NCI-H69 (cell line): Measurements from ENCODE around the gene PYCR2.
"Not testable (repeated sequence)": the region's sequence is repeated elsewhere in the genome, so short reads cannot be mapped to it uniquely, and the experiment has no call there.

ENCODE experiments used
- DNase-seq: peaks from one replicate; lab custom pipeline; 2025; lab: John Stamatoyannopoulos, UW

The PYCR2 gene

GRCh38 chr1:225942574-225942973 is 18.5 kb upstream of the PYCR2 start:
- no peak for DNase-seq

- DNase-seq = no peak
Observed at GRCh38 chr1:225941942-225942222, 17.8 kb upstream of the PYCR2 start.

GRCh38 chr1:225941187-225941941 is 17.3 kb upstream of the PYCR2 start, which contains the start of gene LEFTY2:
Gene LEFTY2 (minus strand): TSS chr1:225941220. CDS start chr1:225941140, 80 bp downstream.
- DNase-seq = no peak

GRCh38 chr1:225940385-225941151 is 16.5 kb upstream of the PYCR2 start:
- DNase-seq = no peak

- not testable (repeated sequence) for DNase-seq
Observed at GRCh38 chr1:225939939-225940310, 15.9 kb upstream of the PYCR2 start.

GRCh38 chr1:225939097-225939938 is 15.3 kb upstream of the PYCR2 start:
- not testable (repeated sequence) for DNase-seq

- DNase-seq = no peak
Observed at GRCh38 chr1:225937048-225937968, 13.3 kb upstream of the PYCR2 start.

GRCh38 chr1:225936523-225936922 is 12.5 kb upstream of the PYCR2 start:
- DNase-seq = no peak

- DNase-seq = not testable (repeated sequence)
Observed at GRCh38 chr1:225936086-225936485, 12.0 kb upstream of the PYCR2 start.

- DNase-seq = no peak
Observed at GRCh38 chr1:225934711-225935110, 10.7 kb upstream of the PYCR2 start.

- DNase-seq = no peak
Observed at GRCh38 chr1:225933072-225933471, 9.0 kb upstream of the PYCR2 start.

- no peak for DNase-seq
Observed at GRCh38 chr1:225931270-225932136, 7.5 kb upstream of the PYCR2 start.

- no peak for DNase-seq
Observed at GRCh38 chr1:225930566-225930965, 6.5 kb upstream of the PYCR2 start.

- not testable (repeated sequence) for DNase-seq
Observed at GRCh38 chr1:225929462-225929861, 5.4 kb upstream of the PYCR2 start.

- DNase-seq = no peak
Observed at GRCh38 chr1:225928186-225929175, 4.4 kb upstream of the PYCR2 start.

- no peak for DNase-seq
Observed at GRCh38 chr1:225926551-225927113, 2.6 kb upstream of the PYCR2 start.

- no peak for DNase-seq
Observed at GRCh38 chr1:225923381-225923691, 714 bp downstream of the PYCR2 start.

GRCh38 chr1:225921734-225922709 is 2.0 kb downstream of the PYCR2 start:
- peak; percentile 99 for DNase-seq
